ENCODE measurements around the gene NRAP. TPM values are rescaled to one million over a fixed set of nuclear protein-coding genes. Genes with fewer than 3 reads are reported as not detected.

NRAP gene
- total RNA-seq, 1 experiment from 2014 or later: not detected

GRCh38 chr10:113583571-113583970 is 80.3 kb downstream of the NRAP start:
- no peak overlapping the region for H2AFZ ChIP-seq (ENCODE audit: low read length)
- no peaks in the 10 kb centered on the region for H3K4me1 ChIP-seq (ENCODE audit: low read length)
- H3K9me3 ChIP-seq (ENCODE audit: low read length): no peaks in the 10 kb centered on the region
- H3K27me3 ChIP-seq (ENCODE audit: low read length): no peaks in the 10 kb centered on the region
- DNase-seq: no peak
- H3K27ac ChIP-seq (ENCODE audit: low read length): no peak overlapping the region
- H3K4me2 ChIP-seq (ENCODE audit: low read depth, low read length, poor library complexity, severe bottlenecking): no peak overlapping the region
- H3K36me3 ChIP-seq (ENCODE audit: insufficient read depth, low read length): no peaks in the 10 kb centered on the region
- H3K9ac ChIP-seq (ENCODE audit: low read length): no peak overlapping the region
- H3K79me2 ChIP-seq (ENCODE audit: low read length): no peaks in the 10 kb centered on the region
- no peaks in the 10 kb centered on the region for H3K9me2 ChIP-seq (replicated peaks; ENCODE audit: insufficient read depth, low read length)
- no peak overlapping the region for H3K4me3 ChIP-seq (ENCODE audit: low read length)
- H4K20me1 ChIP-seq (ENCODE audit: insufficient read depth, low read depth, low read length): no peaks in the 10 kb centered on the region

GRCh38 chr10:113581092-113581491 is 82.7 kb downstream of the NRAP start:
- no peaks in the 10 kb centered on the region for H3K36me3 ChIP-seq (ENCODE audit: insufficient read depth, low read length)
- no peaks in the 10 kb centered on the region for H4K20me1 ChIP-seq (ENCODE audit: insufficient read depth, low read depth, low read length)
- no peak overlapping the region for H3K4me3 ChIP-seq (ENCODE audit: low read length)
- H3K4me2 ChIP-seq (ENCODE audit: low read depth, low read length, poor library complexity, severe bottlenecking): no peak overlapping the region
- H3K4me1 ChIP-seq (ENCODE audit: low read length): no peaks in the 10 kb centered on the region
- H3K9me2 ChIP-seq (replicated peaks; ENCODE audit: insufficient read depth, low read length): no peaks in the 10 kb centered on the region
- no peak for DNase-seq
- H3K9me3 ChIP-seq (ENCODE audit: low read length): no peaks in the 10 kb centered on the region
- no peak overlapping the region for H3K9ac ChIP-seq (ENCODE audit: low read length)
- no peaks in the 10 kb centered on the region for H3K79me2 ChIP-seq (ENCODE audit: low read length)
- H2AFZ ChIP-seq (ENCODE audit: low read length): no peak overlapping the region
- H3K27ac ChIP-seq (ENCODE audit: low read length): no peak overlapping the region
- no peaks in the 10 kb centered on the region for H3K27me3 ChIP-seq (ENCODE audit: low read length)

- Histone ChIP-seq H3K4me2 (ENCODE audit: low read depth, low read length, poor library complexity, severe bottlenecking) (no peak overlapping the region), H3K4me3 (ENCODE audit: low read length) (no peak overlapping the region), H3K4me1 (ENCODE audit: low read length) (no peaks in the 10 kb centered on the region), H3K79me2 (ENCODE audit: low read length) (no peaks in the 10 kb centered on the region), H4K20me1 (ENCODE audit: insufficient read depth, low read depth, low read length) (no peaks in the 10 kb centered on the region), H3K27ac (ENCODE audit: low read length) (no peak overlapping the region), H3K36me3 (ENCODE audit: insufficient read depth, low read length) (no peaks in the 10 kb centered on the region), H3K9ac (ENCODE audit: low read length) (no peak overlapping the region), H3K9me3 (ENCODE audit: low read length) (no peaks in the 10 kb centered on the region), H2AFZ (ENCODE audit: low read length) (no peak overlapping the region), H3K9me2 (replicated peaks; ENCODE audit: insufficient read depth, low read length) (no peaks in the 10 kb centered on the region), H3K27me3 (ENCODE audit: low read length) (no peaks in the 10 kb centered on the region)
- DNase-seq: no peak
These were observed 85.1 kb downstream of the NRAP start for GRCh38 chr10:113578773-113579172.

- no peaks in the 10 kb centered on the region for H3K4me1 ChIP-seq (ENCODE audit: low read length)
- no peak for DNase-seq
- no peak overlapping the region for H3K4me2 ChIP-seq (ENCODE audit: low read depth, low read length, poor library complexity, severe bottlenecking)
- H3K9me3 ChIP-seq (ENCODE audit: low read length): no peaks in the 10 kb centered on the region
- H4K20me1 ChIP-seq (ENCODE audit: insufficient read depth, low read depth, low read length): no peaks in the 10 kb centered on the region
- H3K4me3 ChIP-seq (ENCODE audit: low read length): no peak overlapping the region
- H3K79me2 ChIP-seq (ENCODE audit: low read length): no peaks in the 10 kb centered on the region
- no peaks in the 10 kb centered on the region for H3K36me3 ChIP-seq (ENCODE audit: insufficient read depth, low read length)
- H3K9ac ChIP-seq (ENCODE audit: low read length): no peak overlapping the region
- no peaks in the 10 kb centered on the region for H3K9me2 ChIP-seq (replicated peaks; ENCODE audit: insufficient read depth, low read length)
- peaks cover 2% of the 10 kb centered on the region; the same call in 1 of the 2 replicates for H3K27me3 ChIP-seq (ENCODE audit: low read length)
- H3K27ac ChIP-seq (ENCODE audit: low read length): no peak overlapping the region
- no peak overlapping the region for H2AFZ ChIP-seq (ENCODE audit: low read length)
These were observed 87.0 kb downstream of the NRAP start for GRCh38 chr10:113576852-113577251.

- Histone ChIP-seq H3K27me3 (ENCODE audit: low read length) (peaks cover 3% of the 10 kb centered on the region; the same call in 1 of the 2 replicates), H3K79me2 (ENCODE audit: low read length) (no peaks in the 10 kb centered on the region), H3K4me1 (ENCODE audit: low read length) (no peaks in the 10 kb centered on the region), H3K9ac (ENCODE audit: low read length) (no peak overlapping the region), H2AFZ (ENCODE audit: low read length) (no peak overlapping the region), H3K36me3 (ENCODE audit: insufficient read depth, low read length) (no peaks in the 10 kb centered on the region), H4K20me1 (ENCODE audit: insufficient read depth, low read depth, low read length) (no peaks in the 10 kb centered on the region), H3K9me3 (ENCODE audit: low read length) (no peaks in the 10 kb centered on the region), H3K4me2 (ENCODE audit: low read depth, low read length, poor library complexity, severe bottlenecking) (no peak overlapping the region), H3K9me2 (replicated peaks; ENCODE audit: insufficient read depth, low read length) (no peaks in the 10 kb centered on the region), H3K4me3 (ENCODE audit: low read length) (no peak overlapping the region), H3K27ac (ENCODE audit: low read length) (no peak overlapping the region)
- DNase-seq: no peak
These were observed 90.5 kb downstream of the NRAP start for GRCh38 chr10:113573368-113573767.

- no peaks in the 10 kb centered on the region for H3K9me3 ChIP-seq (ENCODE audit: low read length)
- H3K27ac ChIP-seq (ENCODE audit: low read length): no peak overlapping the region
- H3K79me2 ChIP-seq (ENCODE audit: low read length): no peaks in the 10 kb centered on the region
- no peak overlapping the region for H2AFZ ChIP-seq (ENCODE audit: low read length)
- no peaks in the 10 kb centered on the region for H3K4me1 ChIP-seq (ENCODE audit: low read length)
- peaks cover 3% of the 10 kb centered on the region; the same call in 1 of the 2 replicates for H3K27me3 ChIP-seq (ENCODE audit: low read length)
- no peak overlapping the region for H3K9ac ChIP-seq (ENCODE audit: low read length)
- H3K9me2 ChIP-seq (replicated peaks; ENCODE audit: insufficient read depth, low read length): no peaks in the 10 kb centered on the region
- no peaks in the 10 kb centered on the region for H4K20me1 ChIP-seq (ENCODE audit: insufficient read depth, low read depth, low read length)
- no peak for DNase-seq
- H3K36me3 ChIP-seq (ENCODE audit: insufficient read depth, low read length): no peaks in the 10 kb centered on the region
- H3K4me3 ChIP-seq (ENCODE audit: low read length): no peak overlapping the region
- H3K4me2 ChIP-seq (ENCODE audit: low read depth, low read length, poor library complexity, severe bottlenecking): no peak overlapping the region
These were observed 91.1 kb downstream of the NRAP start for GRCh38 chr10:113572520-113573290.

GRCh38 chr10:113569576-113569975 is 94.3 kb downstream of the NRAP start:
- H3K79me2 ChIP-seq (ENCODE audit: low read length): no peaks in the 10 kb centered on the region
- H3K27me3 ChIP-seq (ENCODE audit: low read length): peaks cover 3% of the 10 kb centered on the region; the same call in 1 of the 2 replicates
- no peaks in the 10 kb centered on the region for H3K9me3 ChIP-seq (ENCODE audit: low read length)
- no peaks in the 10 kb centered on the region for H3K4me1 ChIP-seq (ENCODE audit: low read length)
- H3K9ac ChIP-seq (ENCODE audit: low read length): no peak overlapping the region
- no peak overlapping the region for H3K27ac ChIP-seq (ENCODE audit: low read length)
- H3K4me3 ChIP-seq (ENCODE audit: low read length): no peak overlapping the region
- H4K20me1 ChIP-seq (ENCODE audit: insufficient read depth, low read depth, low read length): no peaks in the 10 kb centered on the region
- no peaks in the 10 kb centered on the region for H3K36me3 ChIP-seq (ENCODE audit: insufficient read depth, low read length)
- DNase-seq: no peak
- no peaks in the 10 kb centered on the region for H3K9me2 ChIP-seq (replicated peaks; ENCODE audit: insufficient read depth, low read length)
- H3K4me2 ChIP-seq (ENCODE audit: low read depth, low read length, poor library complexity, severe bottlenecking): no peak overlapping the region
- no peak overlapping the region for H2AFZ ChIP-seq (ENCODE audit: low read length)

GRCh38 chr10:113566888-113567287 is 97.0 kb downstream of the NRAP start:
- Histone ChIP-seq H3K4me1 (ENCODE audit: low read length) (peaks cover 3% of the 10 kb centered on the region; the same call in 1 of the 2 replicates), H3K79me2 (ENCODE audit: low read length) (no peaks in the 10 kb centered on the region), H3K9me2 (replicated peaks; ENCODE audit: insufficient read depth, low read length) (no peaks in the 10 kb centered on the region), H4K20me1 (ENCODE audit: insufficient read depth, low read depth, low read length) (no peaks in the 10 kb centered on the region), H3K9me3 (ENCODE audit: low read length) (no peaks in the 10 kb centered on the region), H3K4me2 (ENCODE audit: low read depth, low read length, poor library complexity, severe bottlenecking) (no peak overlapping the region), H3K4me3 (ENCODE audit: low read length) (no peak overlapping the region), H3K36me3 (ENCODE audit: insufficient read depth, low read length) (no peaks in the 10 kb centered on the region), H2AFZ (ENCODE audit: low read length) (no peak overlapping the region), H3K27ac (ENCODE audit: low read length) (no peak overlapping the region), H3K27me3 (ENCODE audit: low read length) (peaks cover 2% of the 10 kb centered on the region; the same call in 1 of the 2 replicates), H3K9ac (ENCODE audit: low read length) (no peak overlapping the region)
- no peak for DNase-seq
